ENCODE measurements around the gene FHIT. TPM values are rescaled to one million over a fixed set of nuclear protein-coding genes. Genes with fewer than 3 reads are reported as not detected.

The FHIT gene
- total and polyA plus RNA-seq, 9 donors, result 5.1 to 11.8 (median 9.5) TPM

DNA sequence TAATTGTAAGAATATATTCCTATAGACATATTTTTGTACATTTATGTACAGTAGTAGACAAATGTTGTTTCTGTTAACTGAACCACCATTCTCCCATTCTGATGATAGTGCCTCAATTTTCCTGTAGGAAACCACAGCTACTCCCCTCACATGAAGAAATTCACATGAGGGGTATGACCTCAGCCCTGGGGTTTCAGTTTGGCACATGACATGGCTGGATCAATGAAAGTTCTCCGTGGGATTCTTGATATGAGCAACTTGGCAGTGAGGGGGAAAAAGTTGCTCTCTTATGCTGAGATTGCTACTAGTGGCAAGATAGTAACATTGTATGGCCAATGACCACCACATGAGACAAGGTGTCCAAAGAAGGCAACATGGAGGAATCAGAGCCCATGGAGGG is 1111.1 kb downstream of the FHIT start:
- no peak for TF ChIP-seq EP300 (IDR thresholded peaks at IDR 0.05)
- TF ChIP-seq, protein P1, sequence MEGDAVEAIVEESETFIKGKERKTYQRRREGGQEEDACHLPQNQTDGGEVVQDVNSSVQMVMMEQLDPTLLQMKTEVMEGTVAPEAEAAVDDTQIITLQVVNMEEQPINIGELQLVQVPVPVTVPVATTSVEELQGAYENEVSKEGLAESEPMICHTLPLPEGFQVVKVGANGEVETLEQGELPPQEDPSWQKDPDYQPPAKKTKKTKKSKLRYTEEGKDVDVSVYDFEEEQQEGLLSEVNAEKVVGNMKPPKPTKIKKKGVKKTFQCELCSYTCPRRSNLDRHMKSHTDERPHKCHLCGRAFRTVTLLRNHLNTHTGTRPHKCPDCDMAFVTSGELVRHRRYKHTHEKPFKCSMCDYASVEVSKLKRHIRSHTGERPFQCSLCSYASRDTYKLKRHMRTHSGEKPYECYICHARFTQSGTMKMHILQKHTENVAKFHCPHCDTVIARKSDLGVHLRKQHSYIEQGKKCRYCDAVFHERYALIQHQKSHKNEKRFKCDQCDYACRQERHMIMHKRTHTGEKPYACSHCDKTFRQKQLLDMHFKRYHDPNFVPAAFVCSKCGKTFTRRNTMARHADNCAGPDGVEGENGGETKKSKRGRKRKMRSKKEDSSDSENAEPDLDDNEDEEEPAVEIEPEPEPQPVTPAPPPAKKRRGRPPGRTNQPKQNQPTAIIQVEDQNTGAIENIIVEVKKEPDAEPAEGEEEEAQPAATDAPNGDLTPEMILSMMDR (IDR thresholded peaks at IDR 0.05), result no peak
- Histone ChIP-seq H3K36me3 (no peaks in the 10 kb centered on the region), H3K4me1 (ENCODE audit: insufficient read depth) (no peaks in the 10 kb centered on the region), H3K9me3 (no peaks in the 10 kb centered on the region), H3K27me3 (no peaks in the 10 kb centered on the region), H3K27ac (no peak overlapping the region), H3K4me3 (no peak overlapping the region)
- DNase-seq, result no peak
- intact Hi-C loops (cut with DNase I), result no loop called here
- WGBS, 3 donors, result 85 to 94% (median 88%) methylated on average over 1 of the region's 1 CpG

DNA sequence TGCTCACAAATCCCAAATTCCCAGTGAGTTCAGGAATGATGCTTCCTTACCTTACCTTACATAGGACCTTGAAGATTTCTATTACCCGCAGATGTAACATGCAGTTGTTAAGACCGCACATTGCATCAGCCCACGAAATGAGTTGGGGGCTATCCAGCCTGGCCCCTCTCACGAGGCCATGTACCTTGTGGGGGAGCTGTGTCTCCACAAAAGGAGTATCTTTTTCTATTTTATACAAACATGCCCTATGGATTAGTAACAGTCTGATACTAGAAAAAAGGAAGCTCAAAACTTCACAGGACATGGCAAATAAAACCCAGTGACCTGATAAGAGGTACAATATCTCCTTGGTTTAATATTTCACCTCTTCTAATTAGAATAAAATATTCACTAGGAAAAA is 1114.7 kb downstream of the FHIT start:
- Histone ChIP-seq H3K4me1 (ENCODE audit: insufficient read depth) (no peaks in the 10 kb centered on the region), H3K36me3 (no peaks in the 10 kb centered on the region), H3K9me3 (no peaks in the 10 kb centered on the region), H3K27me3 (no peaks in the 10 kb centered on the region), H3K27ac (no peak overlapping the region), H3K4me3 (no peak overlapping the region)
- intact Hi-C loops (cut with DNase I), result no loop called here
- TF ChIP-seq EP300 (IDR thresholded peaks at IDR 0.05), result no peak
- TF ChIP-seq, protein P1 (IDR thresholded peaks at IDR 0.05), result no peak
- no peak for TF ChIP-seq POLR2A (IDR thresholded peaks at IDR 0.05)
- DNase-seq, result no peak
- 59 to 84% (median 74%) methylated on average over 4 of the region's 4 CpGs for WGBS, 3 donors

DNA sequence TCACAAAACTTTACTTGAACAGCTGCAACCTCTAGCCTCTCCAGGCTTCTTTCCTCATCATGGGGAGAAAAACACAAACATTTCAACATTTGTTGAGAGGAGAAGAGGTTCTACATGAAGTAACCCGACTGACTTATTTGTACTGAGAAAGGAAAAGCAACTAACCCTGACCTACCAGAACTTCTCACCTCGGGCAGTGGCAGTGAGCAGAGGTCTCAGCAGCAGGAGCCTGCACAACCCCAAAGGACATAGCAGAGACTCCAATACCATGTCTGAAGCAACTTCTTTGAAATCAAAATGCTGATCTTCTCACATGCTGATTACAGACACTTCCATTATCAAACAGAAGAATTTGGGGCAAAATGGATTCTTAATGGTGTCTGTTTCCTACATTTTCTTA is 1115.8 kb downstream of the FHIT start:
- Histone ChIP-seq H3K4me3 (no peak overlapping the region), H3K9me3 (no peaks in the 10 kb centered on the region), H3K4me1 (ENCODE audit: insufficient read depth) (no peaks in the 10 kb centered on the region), H3K27ac (no peak overlapping the region), H3K36me3 (no peaks in the 10 kb centered on the region), H3K27me3 (no peaks in the 10 kb centered on the region)
- WGBS, 3 donors, result 30 to 57% (median 55%) methylated on average over 2 of the region's 2 CpGs
- TF ChIP-seq, protein P1 (IDR thresholded peaks at IDR 0.05), result no peak
- TF ChIP-seq EP300 (IDR thresholded peaks at IDR 0.05) (no peak), POLR2A (IDR thresholded peaks at IDR 0.05) (no peak)
- intact Hi-C loops (cut with DNase I), result no loop called here
- DNase-seq, result no peak

DNA sequence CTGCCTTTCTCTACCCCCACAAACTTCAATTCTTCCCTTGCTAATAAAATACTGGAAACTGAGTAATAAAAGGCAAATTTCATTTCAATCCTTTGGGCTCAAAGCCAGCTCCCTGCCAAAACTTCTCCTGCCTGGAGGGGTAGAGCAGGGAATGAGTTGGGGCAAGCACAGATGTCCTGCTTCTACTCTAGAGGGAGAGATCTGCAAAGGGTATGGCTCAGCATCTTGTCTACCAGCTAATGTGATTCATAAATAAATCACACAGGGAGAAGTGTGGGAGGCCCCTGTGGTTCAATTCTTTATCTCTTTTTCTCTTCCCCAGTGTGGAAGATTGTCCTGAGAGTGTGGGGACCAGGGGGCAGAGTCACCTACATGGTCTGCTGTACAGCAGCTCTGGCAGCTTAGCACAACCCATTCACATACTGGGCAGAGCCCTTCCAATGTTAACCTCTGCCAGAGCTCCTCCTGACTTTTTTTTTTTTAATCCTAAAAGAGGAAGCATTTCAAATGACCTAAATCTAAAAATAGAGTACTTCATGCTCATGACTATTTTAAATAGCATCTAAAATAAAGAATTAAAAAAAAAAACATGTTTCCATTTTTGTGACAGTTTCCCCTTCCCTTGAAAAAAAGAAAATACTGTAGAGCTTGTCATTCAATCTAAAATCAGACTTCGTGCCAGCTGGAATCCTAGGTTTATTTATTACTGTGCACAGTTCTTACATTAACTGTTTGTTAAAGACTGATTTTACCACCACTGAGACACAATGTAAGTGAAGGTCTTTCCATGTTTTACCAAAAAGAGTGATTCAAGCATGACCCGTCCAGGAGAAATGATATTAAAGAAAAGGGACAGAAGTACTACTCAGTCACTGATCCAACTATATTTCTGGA is 1117.7 kb downstream of the FHIT start:
- intact Hi-C loops (cut with DNase I), result no loop called here
- no peaks in the 10 kb centered on the region for H3K4me1 ChIP-seq (ENCODE audit: insufficient read depth)
- H3K27me3 ChIP-seq, result no peaks in the 10 kb centered on the region
- no peaks in the 10 kb centered on the region for H3K36me3 ChIP-seq
- no peak overlapping the region for H3K27ac ChIP-seq
- 42 to 50% (median 42%) methylated on average over 2 of the region's 2 CpGs for whole genome bisulfite sequencing, 3 donors
- no peak for DNase-seq
- TF ChIP-seq POLR2A (IDR thresholded peaks at IDR 0.05), result no peak
- TF ChIP-seq, protein P1 (IDR thresholded peaks at IDR 0.05), result no peak
- TF ChIP-seq EP300 (IDR thresholded peaks at IDR 0.05), result no peak
- no peak overlapping the region for H3K4me3 ChIP-seq
- no peaks in the 10 kb centered on the region for H3K9me3 ChIP-seq

Data from ovary (tissue), 9 donors.